ENCODE data around the gene BFSP2.
"Not testable (repeated sequence)": the region's sequence is repeated elsewhere in the genome, so short reads cannot be mapped to it uniquely, and the experiment has no call there.

The BFSP2 gene

DNA sequence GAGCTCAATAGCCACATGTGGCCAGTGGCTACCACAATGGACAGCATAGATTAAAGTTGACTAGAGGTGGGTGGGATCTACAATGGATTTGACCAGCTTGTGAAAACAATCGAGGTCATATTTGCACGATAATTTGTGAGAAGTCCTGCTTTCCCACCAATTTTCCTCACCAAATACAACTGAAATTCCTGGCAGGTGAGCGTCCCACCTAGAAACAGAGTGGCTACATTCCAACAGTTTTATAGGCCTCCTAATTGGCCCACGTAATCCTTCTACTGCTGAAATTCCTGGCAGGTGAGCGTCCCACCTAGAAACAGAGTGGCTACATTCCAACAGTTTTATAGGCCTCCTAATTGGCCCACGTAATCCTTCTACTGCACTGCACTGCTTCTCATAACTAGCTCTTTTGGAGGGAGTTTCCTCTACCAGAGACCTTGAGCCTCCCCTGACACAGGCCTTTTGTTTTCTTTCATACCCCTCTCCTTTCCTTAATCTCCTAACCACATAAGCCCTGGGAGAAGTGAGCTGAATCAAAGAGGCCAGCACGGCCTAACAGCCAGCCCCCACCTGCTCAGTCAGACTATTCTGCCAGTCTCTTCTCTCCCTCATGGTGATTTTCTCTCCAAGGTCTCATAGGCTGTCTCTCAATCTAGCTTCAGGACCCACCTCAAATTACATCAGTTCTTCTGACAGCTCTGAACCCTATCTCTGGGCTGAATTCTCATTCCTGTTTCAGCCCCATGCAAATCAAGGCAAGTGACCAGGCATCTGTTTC, 80.2 kb downstream of the BFSP2 start:
- Mint-ChIP-seq H3K27ac (peak overlapping the region; percentile 7 to 60 (median 56)), H3K4me1 (peaks cover 32% of the 10 kb centered on the region), H3K36me3 (ENCODE audit: low read depth) (peaks cover 4% of the 10 kb centered on the region), H3K9me3 (peaks cover 18% of the 10 kb centered on the region), H3K4me3 (no peak overlapping the region), H3K27me3 (ENCODE audit: low read depth) (peaks cover 13% of the 10 kb centered on the region)
- no peak for TF ChIP-seq CTCF (IDR thresholded peaks at IDR 0.05; ENCODE audit: unreplicated experiment in 3 of 3)

GRCh38 chr3:133482474-133482873, 82.6 kb downstream of the BFSP2 start:
- H3K36me3 Mint-ChIP-seq (ENCODE audit: low read depth); H3K27ac Mint-ChIP-seq; H3K27me3 Mint-ChIP-seq (ENCODE audit: low read depth); H3K4me3 Mint-ChIP-seq: not testable (repeated sequence)
- H3K9me3 Mint-ChIP-seq = peaks cover 26% of the 10 kb centered on the region
- peaks cover 12% of the 10 kb centered on the region for H3K4me1 Mint-ChIP-seq

DNA sequence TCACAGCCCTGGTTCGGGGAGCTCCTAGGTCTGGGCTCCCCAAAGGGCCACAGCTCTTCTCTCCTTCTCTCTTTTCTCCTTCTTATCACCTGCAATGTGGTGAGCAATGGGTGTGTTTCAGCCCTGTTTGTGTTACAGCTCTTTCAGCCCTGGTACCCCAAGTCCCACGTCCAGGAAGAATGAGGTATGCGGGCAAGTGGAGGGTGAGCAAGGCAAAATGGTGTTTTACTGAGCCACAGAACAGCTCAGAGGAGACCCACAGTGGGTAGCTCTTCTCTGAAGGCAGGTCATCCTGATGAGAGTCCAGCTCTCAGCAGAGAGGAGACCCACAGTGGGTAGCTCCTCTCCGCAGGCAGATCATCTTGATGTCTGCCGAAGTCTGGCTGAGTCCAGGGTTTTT, 86.8 kb downstream of the BFSP2 start:
- Mint-ChIP-seq H3K36me3 (ENCODE audit: low read depth) (peaks cover 4% of the 10 kb centered on the region), H3K9me3 (peaks cover 30% of the 10 kb centered on the region), H3K27me3 (ENCODE audit: low read depth) (peaks cover 8% of the 10 kb centered on the region), H3K27ac (no peak overlapping the region), H3K4me1 (peaks cover 14% of the 10 kb centered on the region), H3K4me3 (no peak overlapping the region)
- TF ChIP-seq CTCF (IDR thresholded peaks at IDR 0.05; ENCODE audit: unreplicated experiment in 3 of 3) = no peak

- H3K4me1 Mint-ChIP-seq = peaks cover 14% of the 10 kb centered on the region
- H3K36me3 Mint-ChIP-seq (ENCODE audit: low read depth) = peaks cover 4% of the 10 kb centered on the region
- peaks cover 30% of the 10 kb centered on the region for H3K9me3 Mint-ChIP-seq
- H3K4me3 Mint-ChIP-seq = no peak overlapping the region
- no peak overlapping the region for H3K27ac Mint-ChIP-seq
- H3K27me3 Mint-ChIP-seq (ENCODE audit: low read depth) = peaks cover 8% of the 10 kb centered on the region
- no peak for TF ChIP-seq CTCF (IDR thresholded peaks at IDR 0.05; ENCODE audit: unreplicated experiment in 3 of 3)
These were observed 87.3 kb downstream of the BFSP2 start for GRCh38 chr3:133487204-133487603.

- Mint-ChIP-seq H3K9me3 (peaks cover 32% of the 10 kb centered on the region), H3K36me3 (ENCODE audit: low read depth) (peaks cover 4% of the 10 kb centered on the region), H3K27ac (no peak overlapping the region), H3K4me3 (no peak overlapping the region), H3K27me3 (ENCODE audit: low read depth) (peaks cover 8% of the 10 kb centered on the region), H3K4me1 (peaks cover 14% of the 10 kb centered on the region)
- TF ChIP-seq CTCF (IDR thresholded peaks at IDR 0.05; ENCODE audit: unreplicated experiment in 3 of 3) = peak; percentile 12 to 30 (median 22)
These were observed 88.2 kb downstream of the BFSP2 start for GRCh38 chr3:133487920-133488540.

- Mint-ChIP-seq H3K36me3 (ENCODE audit: low read depth) (no peaks in the 10 kb centered on the region), H3K27me3 (ENCODE audit: low read depth) (peaks cover 2% of the 10 kb centered on the region), H3K4me3 (no peak overlapping the region), H3K4me1 (peaks cover 14% of the 10 kb centered on the region), H3K27ac (peak overlapping the region in 1 of 3 experiments; percentile 18), H3K9me3 (peaks cover 29% of the 10 kb centered on the region)
- TF ChIP-seq CTCF (IDR thresholded peaks at IDR 0.05; ENCODE audit: unreplicated experiment in 3 of 3) = no peak
These were observed 89.0 kb downstream of the BFSP2 start for GRCh38 chr3:133488785-133489367.

All from nephron (organoid).